HEK293T (cell line): ENCODE data around the gene RHBDD1.

Experiments used
- CTCF ChIA-PET: fragments of 350-600 bp; formaldehyde crosslinking; extraction: SDS; loops from one replicate; lab custom pipeline; 2021; ENCODE audit warnings: antibody characterized with exemption, inconsistent platforms; lab: Yijun Ruan, JAX
- POLR2A ChIA-PET: fragments of 350-600 bp; formaldehyde crosslinking; extraction: SDS; loops from one replicate; lab custom pipeline; 2020; ENCODE audit warnings: antibody characterized with exemption, inconsistent platforms; lab: Yijun Ruan, JAX
- DNase-seq: peaks from one replicate; pipeline ENCODE4 v3.0.0; 2012; ENCODE audit warnings: mixed read lengths; ENCODE audit errors: extremely low spot score
- ARNT ChIP-seq: fragments of 450-650 bp; IDR thresholded peaks from 2 replicates; pipeline ENCODE4 v1.6.1; 2017; ENCODE audit warnings: mild to moderate bottlenecking
- BHLHE40 ChIP-seq: fragments of 450-650 bp; IDR thresholded peaks from 2 replicates; pipeline ENCODE4 v1.6.1; 2016; ENCODE audit warnings: mild to moderate bottlenecking, moderate library complexity, borderline replicate concordance
- CTBP1 ChIP-seq: fragments of 450-650 bp; IDR thresholded peaks from 2 replicates; pipeline ENCODE4 v1.6.1; 2016; ENCODE audit warnings: borderline replicate concordance
- ELF4 ChIP-seq: fragments of 450-650 bp; IDR thresholded peaks from 2 replicates; pipeline ENCODE4 v1.6.1; 2017; ENCODE audit warnings: antibody characterized with exemption
- FOXA1 ChIP-seq: fragments of 450-650 bp; IDR thresholded peaks from 2 replicates; pipeline ENCODE4 v1.6.1; 2016; ENCODE audit warnings: mild to moderate bottlenecking
- FOXK2 ChIP-seq: fragments of 450-650 bp; IDR thresholded peaks from 2 replicates; pipeline ENCODE4 v1.6.1; 2016; ENCODE audit warnings: mild to moderate bottlenecking
- FOXM1 ChIP-seq: fragments of 450-650 bp; IDR thresholded peaks from 2 replicates; pipeline ENCODE4 v1.6.1; 2017; ENCODE audit warnings: mild to moderate bottlenecking, borderline replicate concordance
- HDGF ChIP-seq: fragments of 450-650 bp; IDR thresholded peaks from 2 replicates; pipeline ENCODE4 v1.6.1; 2017; ENCODE audit warnings: antibody characterized with exemption, borderline replicate concordance
- L3MBTL2 ChIP-seq: fragments of 450-650 bp; conservative IDR thresholded peaks from 2 replicates; pipeline ENCODE4 v1.6.1; 2016; ENCODE audit warnings: mild to moderate bottlenecking
- LEF1 ChIP-seq: fragments of 450-650 bp; IDR thresholded peaks from 2 replicates; pipeline ENCODE4 v1.6.1; 2017; ENCODE audit warnings: mild to moderate bottlenecking, borderline replicate concordance
- NFRKB ChIP-seq: fragments of 450-650 bp; IDR thresholded peaks from 2 replicates; pipeline ENCODE4 v1.6.1; 2016; ENCODE audit warnings: mild to moderate bottlenecking, moderate library complexity
- PKNOX1 ChIP-seq: fragments of 450-650 bp; IDR thresholded peaks from 2 replicates; pipeline ENCODE4 v1.6.1; 2016
- SP1 ChIP-seq: fragments of 450-650 bp; IDR thresholded peaks from 2 replicates; pipeline ENCODE4 v1.6.1; 2017
- SUZ12 ChIP-seq: fragments of 450-650 bp; IDR thresholded peaks from 2 replicates; pipeline ENCODE4 v1.6.1; 2016; ENCODE audit warnings: mild to moderate bottlenecking
- TARDBP ChIP-seq: fragments of 450-650 bp; IDR thresholded peaks from 2 replicates; pipeline ENCODE4 v1.6.1; 2016
- ZNF384 ChIP-seq: fragments of 450-650 bp; IDR thresholded peaks from 2 replicates; pipeline ENCODE4 v1.6.1; 2016

Gene RHBDD1

GRCh38 chr2:227038550-227039189, 202.8 kb downstream of the RHBDD1 start:
- POLR2A ChIA-PET, result no interaction called here
- TF ChIP-seq L3MBTL2 (no peak), HDGF (no peak)
- CTCF ChIA-PET, result no interaction called here
- DNase-seq, result no peak

GRCh38 chr2:227043981-227044380, 208.1 kb downstream of the RHBDD1 start:
- DNase-seq, result no peak
- POLR2A ChIA-PET, result no interaction called here
- TF ChIP-seq NFRKB (no peak), CTBP1 (no peak), L3MBTL2 (no peak), FOXA1 (no peak), HDGF (no peak), SP1 (no peak), FOXK2 (no peak), FOXM1 (no peak), PKNOX1 (no peak), ZNF384 (no peak), ARNT (no peak), SUZ12 (no peak), ELF4 (no peak), BHLHE40 (no peak), TARDBP (no peak), LEF1 (no peak)
- CTCF ChIA-PET, result interaction anchor here (1.8 kb wide), 1 partner anchor 11 kb away, joined by 6 read pairs; no protein-coding TSS in a partner anchor
